ENCODE results near the gene ETS2.

- no peak for TF ChIP-seq CTCF (IDR thresholded peaks at IDR 0.05)
- TF ChIP-seq ZFX (IDR thresholded peaks at IDR 0.05; ENCODE audit: borderline replicate concordance): no peak
These were observed 19.5 kb downstream of the ETS2 start for GRCh38 chr21:38825269-38825668.
